ENCODE measurements around the gene NAXE.
"Not testable (repeated sequence)": the region's sequence is repeated elsewhere in the genome, so short reads cannot be mapped to it uniquely, and the experiment has no call there.

The NAXE gene

DNA sequence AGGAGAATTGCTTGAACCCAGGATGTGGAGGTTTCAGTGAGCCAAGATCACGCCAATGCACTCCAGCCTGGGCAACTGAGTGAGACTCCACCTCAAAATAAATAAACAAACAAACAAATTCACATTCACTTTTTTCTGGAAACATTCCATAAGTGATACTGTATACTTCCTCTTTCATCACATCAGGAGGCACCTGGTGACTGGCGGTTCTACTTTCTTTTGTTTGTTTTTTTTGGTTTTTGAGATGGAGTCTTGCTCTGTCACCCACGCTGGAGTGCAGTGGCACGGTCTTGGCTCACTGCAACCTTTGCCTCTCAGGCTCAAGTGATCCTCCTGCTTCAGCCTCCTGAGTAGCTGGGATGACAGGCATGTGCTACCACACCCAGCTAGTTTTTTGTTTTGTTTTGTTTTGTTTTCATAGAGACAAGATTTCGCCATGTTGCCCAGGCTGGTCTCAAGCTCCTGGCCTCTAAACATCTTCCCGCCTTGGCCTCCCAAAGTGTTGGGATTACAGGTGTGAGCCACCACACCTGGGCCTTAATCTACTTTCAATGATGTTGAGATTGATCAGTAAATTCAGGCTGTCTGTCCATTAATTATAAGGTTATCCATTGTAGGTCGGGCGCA, 38.4 kb downstream of the NAXE start:
- no peak for DNase-seq (ENCODE audit: low read depth)
- H3K4me3 ChIP-seq (ENCODE audit: low read length), result no peak overlapping the region
- TF ChIP-seq, protein P1, sequence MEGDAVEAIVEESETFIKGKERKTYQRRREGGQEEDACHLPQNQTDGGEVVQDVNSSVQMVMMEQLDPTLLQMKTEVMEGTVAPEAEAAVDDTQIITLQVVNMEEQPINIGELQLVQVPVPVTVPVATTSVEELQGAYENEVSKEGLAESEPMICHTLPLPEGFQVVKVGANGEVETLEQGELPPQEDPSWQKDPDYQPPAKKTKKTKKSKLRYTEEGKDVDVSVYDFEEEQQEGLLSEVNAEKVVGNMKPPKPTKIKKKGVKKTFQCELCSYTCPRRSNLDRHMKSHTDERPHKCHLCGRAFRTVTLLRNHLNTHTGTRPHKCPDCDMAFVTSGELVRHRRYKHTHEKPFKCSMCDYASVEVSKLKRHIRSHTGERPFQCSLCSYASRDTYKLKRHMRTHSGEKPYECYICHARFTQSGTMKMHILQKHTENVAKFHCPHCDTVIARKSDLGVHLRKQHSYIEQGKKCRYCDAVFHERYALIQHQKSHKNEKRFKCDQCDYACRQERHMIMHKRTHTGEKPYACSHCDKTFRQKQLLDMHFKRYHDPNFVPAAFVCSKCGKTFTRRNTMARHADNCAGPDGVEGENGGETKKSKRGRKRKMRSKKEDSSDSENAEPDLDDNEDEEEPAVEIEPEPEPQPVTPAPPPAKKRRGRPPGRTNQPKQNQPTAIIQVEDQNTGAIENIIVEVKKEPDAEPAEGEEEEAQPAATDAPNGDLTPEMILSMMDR (conservative IDR thresholded peaks at IDR 0.05; ENCODE audit: low read depth, low read length), result no peak

DNA sequence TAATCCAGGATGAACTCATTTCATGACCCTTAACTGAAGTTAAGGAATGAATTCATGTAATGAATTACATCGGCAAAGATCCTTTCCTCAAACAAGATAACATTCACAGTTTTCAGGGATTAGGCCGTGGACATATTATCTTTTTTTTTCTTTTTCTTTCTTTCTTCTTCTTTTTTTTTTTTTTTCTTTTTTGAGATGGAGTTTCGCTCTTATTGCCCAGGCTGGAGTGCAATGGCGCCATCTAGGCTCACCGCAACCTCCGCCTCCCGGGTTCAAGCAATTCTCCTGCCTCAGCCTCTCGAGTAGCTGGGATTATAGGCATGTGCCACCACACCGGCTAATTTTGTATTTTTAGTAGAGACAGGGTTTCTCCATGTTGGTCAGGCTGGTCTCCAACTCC, 39.6 kb downstream of the NAXE start:
- not testable (repeated sequence) for H3K4me3 ChIP-seq (ENCODE audit: low read length); DNase-seq (ENCODE audit: low read depth)

DNA sequence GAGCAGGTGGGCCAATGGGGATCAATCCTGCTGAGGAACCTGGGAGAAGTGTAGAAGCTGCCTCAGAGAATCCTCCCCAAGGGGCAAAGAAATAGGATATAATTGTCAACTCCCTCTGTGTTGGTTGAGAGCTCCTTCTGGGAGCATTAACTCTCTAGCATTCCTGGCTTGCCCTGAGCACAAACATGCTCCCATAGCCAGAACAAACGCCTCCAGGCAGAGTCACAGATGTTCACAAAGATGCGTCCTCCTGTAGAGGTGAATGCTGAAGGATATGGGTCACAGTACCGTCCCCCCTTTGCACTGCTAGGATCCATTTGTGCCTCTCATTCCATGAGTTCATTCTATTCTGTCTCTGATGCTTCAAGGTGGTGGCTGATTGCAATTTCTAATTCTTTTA, 40.8 kb downstream of the NAXE start:
- TF ChIP-seq, protein P1 (conservative IDR thresholded peaks at IDR 0.05; ENCODE audit: low read depth, low read length), result no peak
- DNase-seq (ENCODE audit: low read depth), result no peak
- H3K4me3 ChIP-seq (ENCODE audit: low read length), result no peak overlapping the region

DNA sequence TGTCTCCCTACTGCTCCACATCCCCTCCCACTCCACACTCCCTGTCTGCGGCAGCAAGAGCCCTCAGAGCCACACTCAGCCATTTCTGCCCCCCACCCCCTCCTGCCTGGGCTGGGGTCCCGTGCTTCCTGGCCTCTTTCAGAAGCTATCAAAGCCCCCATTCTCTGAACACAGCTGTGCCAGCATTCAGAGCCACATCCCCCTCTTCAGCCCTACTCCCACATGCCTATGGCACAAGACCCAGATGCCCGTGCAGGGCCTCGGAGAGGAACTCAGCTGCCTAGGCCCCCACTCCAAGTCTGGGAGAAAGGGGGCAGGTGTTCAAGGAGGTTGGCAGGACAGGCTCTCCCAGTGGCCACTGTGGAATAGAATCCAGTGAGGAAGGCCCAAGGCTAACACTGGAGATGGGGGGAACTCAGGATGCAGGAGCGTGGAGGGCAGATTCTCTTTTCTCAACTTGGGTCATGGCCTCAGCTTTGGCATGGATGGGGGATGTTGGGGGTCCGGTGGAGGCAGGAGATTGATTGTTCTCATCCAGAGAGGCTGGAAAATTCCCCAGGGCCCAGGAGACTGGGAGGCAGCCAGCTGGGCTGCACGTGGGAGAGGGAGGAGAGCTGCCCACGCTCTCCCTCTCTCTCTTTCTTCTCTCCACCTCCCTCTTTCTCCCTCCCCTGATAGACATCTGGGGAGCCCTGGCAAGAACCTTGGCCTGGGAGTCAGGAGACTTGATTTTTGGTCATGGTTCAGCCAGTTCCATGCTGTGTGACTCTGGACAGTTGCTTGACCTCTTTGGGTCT, 46.8 kb downstream of the NAXE start:
- TF ChIP-seq, protein P1 (conservative IDR thresholded peaks at IDR 0.05; ENCODE audit: low read depth, low read length), result no peak
- no peak overlapping the region for H3K4me3 ChIP-seq (ENCODE audit: low read length)
- DNase-seq (ENCODE audit: low read depth), result no peak

DNA sequence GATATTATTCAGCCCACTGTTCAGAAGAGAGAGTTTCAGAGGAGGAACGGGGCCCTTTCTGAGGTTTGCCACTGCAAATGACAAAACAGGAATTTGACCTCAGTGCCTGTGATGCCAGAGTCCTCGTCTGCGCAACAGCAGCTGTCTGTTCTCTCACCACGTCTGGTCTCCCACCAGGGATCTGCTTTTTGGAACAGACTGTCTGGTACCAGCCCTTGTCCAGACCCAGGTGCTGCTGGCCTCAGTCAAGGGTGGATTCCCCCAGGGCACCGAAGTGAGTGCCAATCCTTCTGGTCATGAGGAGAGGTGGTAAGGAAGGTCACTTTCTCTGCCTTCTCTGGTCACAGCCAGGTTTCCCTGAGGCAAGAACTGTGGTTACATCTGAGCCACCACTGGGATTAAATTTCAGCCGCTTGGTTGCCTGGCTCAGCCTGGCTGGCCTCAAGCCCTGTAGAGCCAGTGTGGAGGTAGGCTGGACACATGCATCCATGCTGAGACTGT, 48.1 kb downstream of the NAXE start:
- H3K4me3 ChIP-seq (ENCODE audit: low read length), result no peak overlapping the region
- DNase-seq (ENCODE audit: low read depth), result no peak
- TF ChIP-seq, protein P1 (conservative IDR thresholded peaks at IDR 0.05; ENCODE audit: low read depth, low read length), result no peak

DNA sequence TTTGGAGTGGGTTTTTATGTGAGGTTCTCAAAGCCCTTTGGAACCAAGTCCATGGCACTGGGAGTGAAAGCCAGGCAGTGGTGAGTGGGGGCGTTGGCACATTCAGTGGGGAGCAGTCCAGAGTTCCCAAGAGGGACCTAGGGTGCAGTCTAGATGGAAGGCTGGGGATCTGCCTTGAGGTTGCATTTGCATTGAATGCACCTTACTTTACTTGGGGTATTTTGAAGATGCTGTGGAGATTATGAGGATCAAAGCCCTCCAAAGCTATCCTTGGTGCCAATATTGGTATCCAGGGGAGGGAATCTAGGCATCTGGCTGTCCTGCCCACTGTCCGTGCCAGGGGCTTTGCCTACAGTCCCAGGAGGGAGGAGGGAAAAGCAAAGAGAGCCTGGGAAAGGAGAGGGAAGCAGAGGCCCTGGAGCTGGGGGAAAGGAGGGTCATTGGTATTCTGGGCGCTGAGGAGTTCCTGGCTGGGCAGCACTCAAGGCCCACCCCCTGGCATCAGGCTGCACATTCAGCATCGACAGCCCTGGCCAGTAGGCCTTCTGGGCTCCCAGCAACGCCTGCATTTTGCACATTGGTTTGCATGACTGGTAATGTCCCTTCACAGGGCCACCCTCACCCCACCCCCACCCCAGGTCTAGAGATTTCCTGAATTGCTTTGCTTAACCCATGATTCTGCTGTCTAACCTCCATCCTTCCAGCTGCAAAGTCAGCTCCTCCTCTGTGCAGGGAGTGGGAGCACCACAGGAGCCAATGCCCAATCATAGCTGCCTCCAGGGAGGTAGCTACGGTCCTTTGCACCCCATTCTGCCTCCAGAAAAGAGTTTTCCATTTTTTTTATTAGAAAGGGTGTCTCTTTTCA, 49.5 kb downstream of the NAXE start:
- H3K4me3 ChIP-seq (ENCODE audit: low read length), result peak overlapping the region; percentile 22

More for the DNA sequence above, 49.5 kb downstream of the NAXE start:
- TF ChIP-seq, protein P1 (conservative IDR thresholded peaks at IDR 0.05; ENCODE audit: low read depth, low read length), result no peak
- DNase-seq (ENCODE audit: low read depth), result no peak
